Measurements from ENCODE around the gene PTGES3.
"Not testable (repeated sequence)": the region's sequence is repeated elsewhere in the genome, so short reads cannot be mapped to it uniquely, and the experiment has no call there.

DNA sequence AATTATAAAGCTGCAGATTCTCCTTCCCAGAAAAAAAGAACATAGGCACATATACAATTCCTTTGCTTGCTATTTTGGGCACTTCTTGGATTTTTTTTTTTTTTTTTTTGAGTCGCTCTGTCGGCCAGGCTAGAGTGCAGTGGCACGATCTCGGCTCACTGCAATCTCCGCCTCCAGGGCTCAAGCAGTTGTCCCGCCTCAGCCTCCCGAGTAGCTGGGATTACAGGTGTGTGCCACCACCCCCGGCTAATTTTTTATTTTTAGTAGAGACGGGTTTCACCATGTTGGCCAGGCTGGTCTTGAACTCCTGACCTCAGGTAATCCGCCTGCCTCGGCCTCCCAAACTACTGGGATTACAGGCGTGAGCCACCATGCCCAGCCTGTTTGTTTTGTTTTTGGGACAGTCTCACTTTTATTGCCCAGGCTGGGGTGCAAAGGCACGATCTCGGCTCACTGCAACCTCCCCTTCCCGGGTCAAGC lies 38.2 kb upstream of the PTGES3 start:
- TF ChIP-seq ZNF8 (CRISPR knock-in tag; IDR thresholded peaks at IDR 0.05); OSR1 (CRISPR knock-in tag; IDR thresholded peaks at IDR 0.05); ZNF565 (CRISPR knock-in tag; conservative IDR thresholded peaks at IDR 0.05; ENCODE audit: low read depth); TCF4 (CRISPR knock-in tag; IDR thresholded peaks at IDR 0.05; ENCODE audit: borderline replicate concordance): not testable (repeated sequence)
- TF ChIP-seq, protein P1, sequence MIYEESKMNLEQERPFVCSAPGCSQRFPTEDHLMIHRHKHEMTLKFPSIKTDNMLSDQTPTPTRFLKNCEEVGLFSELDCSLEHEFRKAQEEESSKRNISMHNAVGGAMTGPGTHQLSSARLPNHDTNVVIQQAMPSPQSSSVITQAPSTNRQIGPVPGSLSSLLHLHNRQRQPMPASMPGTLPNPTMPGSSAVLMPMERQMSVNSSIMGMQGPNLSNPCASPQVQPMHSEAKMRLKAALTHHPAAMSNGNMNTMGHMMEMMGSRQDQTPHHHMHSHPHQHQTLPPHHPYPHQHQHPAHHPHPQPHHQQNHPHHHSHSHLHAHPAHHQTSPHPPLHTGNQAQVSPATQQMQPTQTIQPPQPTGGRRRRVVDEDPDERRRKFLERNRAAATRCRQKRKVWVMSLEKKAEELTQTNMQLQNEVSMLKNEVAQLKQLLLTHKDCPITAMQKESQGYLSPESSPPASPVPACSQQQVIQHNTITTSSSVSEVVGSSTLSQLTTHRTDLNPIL (CRISPR knock-in tag; IDR thresholded peaks at IDR 0.05; ENCODE audit: low read depth), result not testable (repeated sequence)
- TF ChIP-seq, protein P2, sequence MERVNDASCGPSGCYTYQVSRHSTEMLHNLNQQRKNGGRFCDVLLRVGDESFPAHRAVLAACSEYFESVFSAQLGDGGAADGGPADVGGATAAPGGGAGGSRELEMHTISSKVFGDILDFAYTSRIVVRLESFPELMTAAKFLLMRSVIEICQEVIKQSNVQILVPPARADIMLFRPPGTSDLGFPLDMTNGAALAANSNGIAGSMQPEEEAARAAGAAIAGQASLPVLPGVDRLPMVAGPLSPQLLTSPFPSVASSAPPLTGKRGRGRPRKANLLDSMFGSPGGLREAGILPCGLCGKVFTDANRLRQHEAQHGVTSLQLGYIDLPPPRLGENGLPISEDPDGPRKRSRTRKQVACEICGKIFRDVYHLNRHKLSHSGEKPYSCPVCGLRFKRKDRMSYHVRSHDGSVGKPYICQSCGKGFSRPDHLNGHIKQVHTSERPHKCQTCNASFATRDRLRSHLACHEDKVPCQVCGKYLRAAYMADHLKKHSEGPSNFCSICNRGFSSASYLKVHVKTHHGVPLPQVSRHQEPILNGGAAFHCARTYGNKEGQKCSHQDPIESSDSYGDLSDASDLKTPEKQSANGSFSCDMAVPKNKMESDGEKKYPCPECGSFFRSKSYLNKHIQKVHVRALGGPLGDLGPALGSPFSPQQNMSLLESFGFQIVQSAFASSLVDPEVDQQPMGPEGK (CRISPR knock-in tag; IDR thresholded peaks at IDR 0.05; ENCODE audit: borderline replicate concordance), result not testable (repeated sequence)
